Raji (cell line): ENCODE data around the gene NKD1.

Experiments
- POLR2A ChIP-seq: IDR thresholded peaks from 2 replicates; pipeline ENCODE4 v1.6.1; 2011; ENCODE audit warnings: low read depth, low read length, control low read depth; ENCODE audit not compliant: insufficient read depth

NKD1 gene

DNA sequence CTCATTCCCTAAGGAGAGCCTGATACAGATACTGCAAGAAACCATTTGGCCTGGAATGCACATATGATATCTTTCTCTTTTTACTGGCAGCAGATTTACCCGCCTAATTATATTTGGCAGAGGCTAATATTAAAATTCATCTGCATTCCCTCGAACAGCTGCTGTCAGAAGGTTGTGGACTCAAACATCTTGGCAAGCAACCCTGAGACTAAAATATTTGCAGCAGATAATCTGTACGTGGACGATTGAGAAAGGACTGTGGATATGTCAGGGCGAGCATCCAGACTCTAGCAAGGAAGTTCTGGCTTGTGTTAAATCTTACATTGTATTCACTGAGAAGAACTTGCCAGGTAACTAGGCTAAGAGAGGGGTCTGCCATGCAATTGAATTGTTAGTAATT, 67.7 kb downstream of the NKD1 start:
- TF ChIP-seq POLR2A = no peak

DNA sequence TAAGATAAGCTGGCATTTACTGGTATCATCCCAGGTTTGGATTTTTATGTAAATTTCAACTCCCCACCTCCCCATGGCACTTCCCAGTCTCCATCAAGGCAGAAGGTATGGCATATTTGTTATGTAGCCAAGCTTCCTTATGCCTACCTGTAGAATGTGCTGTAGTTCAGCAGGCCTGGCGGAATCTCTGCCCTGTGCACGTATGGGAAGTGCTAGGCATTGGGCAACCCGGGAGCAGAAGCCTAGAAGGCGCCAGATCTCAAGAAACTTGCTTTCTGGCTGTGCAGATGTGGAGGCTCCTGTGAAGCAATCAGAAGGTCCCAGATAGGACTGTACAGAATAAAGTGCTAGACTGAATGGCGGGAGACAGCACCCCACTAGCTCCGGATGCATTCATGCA, 68.2 kb downstream of the NKD1 start:
- TF ChIP-seq POLR2A = no peak

DNA sequence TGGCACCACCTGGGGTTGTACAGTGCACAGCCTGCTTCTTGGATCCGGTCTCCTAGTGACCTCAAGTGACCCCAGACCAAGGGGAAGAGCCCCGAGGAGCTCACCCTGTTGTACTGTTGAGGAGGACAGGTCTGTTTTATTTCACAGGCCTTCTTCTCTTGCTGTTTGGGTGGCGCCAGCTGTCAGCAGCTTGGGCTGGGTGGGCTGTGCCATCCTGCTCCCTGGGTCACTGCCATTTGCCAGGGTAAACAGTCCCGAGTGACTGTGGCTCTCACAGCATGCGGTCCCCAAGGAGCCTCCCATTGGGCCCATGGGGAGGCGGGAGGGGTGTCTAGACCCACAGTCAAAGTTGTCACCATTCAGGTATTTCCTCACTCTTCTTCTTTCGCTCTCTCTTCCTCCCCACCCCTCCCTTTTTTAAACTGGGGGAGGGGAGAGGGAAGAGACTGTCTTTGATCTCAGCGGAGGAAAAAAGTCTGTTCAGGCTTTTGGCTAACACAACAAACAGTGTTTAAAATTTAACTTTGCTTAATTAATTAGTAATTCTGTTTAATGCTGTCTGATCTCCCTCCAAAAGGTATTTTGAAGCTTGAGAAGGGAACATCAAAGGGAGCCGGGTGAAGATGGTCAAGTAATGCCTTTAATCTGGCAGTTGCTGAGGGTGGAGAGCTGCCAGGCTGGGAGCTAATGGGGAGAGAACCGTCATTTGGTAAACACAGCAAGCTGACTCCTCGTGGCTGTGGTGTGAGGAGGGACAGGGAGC, 68.9 kb downstream of the NKD1 start:
- no peak for TF ChIP-seq POLR2A

GRCh38 chr16:50617646-50618184, 69.5 kb downstream of the NKD1 start:
- no peak for TF ChIP-seq POLR2A

DNA sequence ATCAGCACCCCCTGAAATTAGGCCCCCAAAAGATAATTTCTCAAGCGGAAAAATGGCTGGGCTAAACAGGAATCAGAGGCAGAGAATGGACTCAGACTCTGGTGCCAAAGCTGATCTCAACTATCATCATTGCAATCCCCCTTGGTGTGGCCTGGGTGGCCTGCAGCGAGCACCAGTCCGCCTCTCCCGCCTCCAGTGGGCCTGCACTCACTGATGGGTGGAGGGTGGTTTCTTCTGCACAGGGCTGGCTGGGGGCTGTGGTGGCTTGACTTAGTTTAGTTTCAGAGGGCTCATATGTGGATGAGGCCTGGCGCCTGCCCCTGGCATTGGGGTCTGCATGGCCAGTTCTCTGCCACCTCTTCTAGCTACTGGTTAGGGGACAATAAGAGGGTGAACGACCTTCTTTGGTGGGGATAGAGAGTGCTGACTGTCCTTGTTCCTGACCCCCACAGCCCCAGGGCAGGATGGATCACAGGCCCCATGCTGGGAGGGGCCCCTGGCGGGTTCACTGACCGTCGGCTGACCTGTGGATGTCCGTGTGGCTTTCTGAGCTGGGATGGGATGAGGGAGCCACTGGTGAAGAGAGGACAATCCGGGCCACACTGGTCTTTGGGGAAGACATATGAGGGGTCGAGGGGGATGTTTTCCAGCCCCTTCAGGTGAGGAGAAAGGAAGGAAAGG, 70.2 kb downstream of the NKD1 start:
- TF ChIP-seq POLR2A = no peak

DNA sequence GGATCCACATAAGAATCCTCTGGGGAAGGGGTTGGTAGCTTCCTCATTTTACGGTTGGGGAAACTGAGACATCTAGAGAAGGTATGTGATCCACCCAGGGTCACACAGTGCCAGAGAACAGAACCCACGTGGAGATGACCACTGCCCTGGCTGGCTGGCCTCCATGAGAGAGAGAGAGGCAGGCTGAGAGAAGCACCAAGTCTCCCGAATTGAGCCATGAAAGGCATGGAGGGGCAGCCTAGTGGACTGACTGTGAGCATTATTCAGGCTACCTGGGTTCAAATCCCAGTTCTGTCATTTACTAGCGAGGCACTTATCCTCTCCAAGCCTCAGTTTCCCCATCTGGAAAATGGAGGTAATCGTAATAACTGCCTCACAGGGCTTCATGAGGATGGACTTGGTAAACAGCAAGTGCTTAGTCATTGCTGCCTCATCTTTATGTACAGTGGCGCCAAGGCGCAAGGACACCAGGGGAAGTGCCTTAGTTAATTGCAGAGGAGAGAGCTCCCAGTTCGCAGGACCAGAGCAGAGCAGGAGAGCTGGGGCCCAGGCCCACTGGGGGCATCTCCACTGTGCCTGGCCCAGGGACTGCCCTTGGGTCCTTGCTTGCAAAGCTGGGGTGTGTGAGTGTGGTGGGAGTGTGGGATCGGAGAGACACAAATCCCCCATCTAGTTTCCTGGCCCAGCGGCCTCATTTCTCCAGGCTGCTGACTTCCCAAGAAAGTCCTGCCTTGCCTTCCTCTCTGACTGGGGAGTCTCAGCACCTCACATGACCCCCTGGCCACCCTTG, 71.7 kb downstream of the NKD1 start:
- no peak for TF ChIP-seq POLR2A

DNA sequence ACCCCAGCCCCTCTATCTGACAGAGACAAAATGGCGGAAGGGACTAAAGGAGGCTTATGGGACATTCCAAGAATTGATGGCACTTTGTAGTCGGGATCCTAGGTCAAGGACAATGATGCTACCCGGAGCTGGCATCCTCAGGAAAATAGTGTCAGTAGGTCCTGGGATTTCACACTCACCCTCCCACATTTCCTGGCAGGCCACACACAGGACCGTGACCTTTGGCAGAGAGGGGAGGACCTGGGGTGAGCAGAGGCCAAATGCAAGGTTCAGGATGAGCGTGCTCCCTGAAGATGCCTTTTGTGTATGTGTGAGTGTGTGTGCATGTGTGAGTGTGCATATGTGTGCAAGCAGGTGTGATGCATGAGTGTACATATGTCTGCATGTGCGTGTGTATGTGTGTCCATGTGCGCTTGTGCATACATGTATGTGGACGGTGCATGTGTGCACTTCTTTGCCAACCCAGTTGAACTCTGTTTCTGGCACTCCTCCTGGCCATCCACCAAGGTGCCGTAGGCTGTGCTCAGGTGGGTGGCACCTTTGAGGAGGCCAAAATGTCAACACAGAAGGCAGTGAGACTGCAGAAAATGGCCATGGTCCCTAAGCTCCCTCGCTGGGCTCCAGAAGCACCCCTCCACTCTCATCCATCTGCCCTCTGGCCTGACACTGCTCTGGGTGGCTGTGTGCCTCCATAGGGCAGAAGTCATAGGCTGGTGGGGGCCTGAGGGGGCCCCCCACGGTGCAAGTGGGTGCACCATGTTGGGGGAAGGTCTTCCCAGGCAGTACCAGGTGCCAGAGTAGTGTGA, 72.7 kb downstream of the NKD1 start:
- TF ChIP-seq POLR2A = no peak

- TF ChIP-seq POLR2A = no peak
Measured at GRCh38 chr16:50621452-50621792, 73.2 kb downstream of the NKD1 start.

DNA sequence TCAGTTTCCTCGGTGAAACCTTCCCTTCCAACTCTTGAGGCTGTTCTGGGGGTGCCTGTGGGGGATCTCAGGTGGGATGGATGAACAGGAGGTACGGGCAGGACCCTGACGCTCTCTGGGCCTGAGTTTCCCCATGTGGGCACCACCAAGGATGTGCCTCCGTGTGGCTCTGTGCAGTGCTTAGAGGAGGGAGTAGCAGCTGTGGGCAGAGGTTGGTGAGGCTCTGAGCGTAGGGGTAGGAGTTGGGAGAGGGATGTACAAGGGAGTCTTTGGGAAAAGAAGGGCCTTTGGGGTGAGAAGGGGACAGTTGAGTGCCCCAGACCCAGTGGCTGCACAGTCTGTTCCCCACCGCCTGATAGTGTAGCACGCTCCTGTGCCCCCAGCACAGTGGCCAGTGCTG, 73.8 kb downstream of the NKD1 start:
- no peak for TF ChIP-seq POLR2A

- no peak for TF ChIP-seq POLR2A
Measured at GRCh38 chr16:50622643-50623369, 74.6 kb downstream of the NKD1 start.

GRCh38 chr16:50624449-50624970, 76.3 kb downstream of the NKD1 start:
- no peak for TF ChIP-seq POLR2A

DNA sequence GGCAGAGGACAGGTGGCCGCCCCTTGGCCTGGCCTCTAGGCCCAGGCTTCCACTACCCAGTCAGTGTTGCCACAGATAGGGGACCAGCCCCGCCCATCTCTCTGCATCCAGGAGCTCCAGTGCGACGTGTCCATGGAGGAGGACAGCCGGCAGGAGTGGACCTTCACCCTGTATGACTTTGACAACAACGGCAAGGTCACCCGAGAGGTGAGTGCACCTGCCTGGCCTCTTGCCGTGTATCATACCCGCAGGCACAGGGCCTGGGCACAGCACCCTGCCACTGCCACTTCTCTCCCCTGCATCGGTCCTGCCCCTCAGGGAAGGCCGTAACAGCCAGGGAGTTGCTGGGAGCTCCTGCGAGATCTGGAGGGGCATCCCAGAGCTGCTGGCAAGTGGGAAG, 77.2 kb downstream of the NKD1 start:
- no peak for TF ChIP-seq POLR2A

DNA sequence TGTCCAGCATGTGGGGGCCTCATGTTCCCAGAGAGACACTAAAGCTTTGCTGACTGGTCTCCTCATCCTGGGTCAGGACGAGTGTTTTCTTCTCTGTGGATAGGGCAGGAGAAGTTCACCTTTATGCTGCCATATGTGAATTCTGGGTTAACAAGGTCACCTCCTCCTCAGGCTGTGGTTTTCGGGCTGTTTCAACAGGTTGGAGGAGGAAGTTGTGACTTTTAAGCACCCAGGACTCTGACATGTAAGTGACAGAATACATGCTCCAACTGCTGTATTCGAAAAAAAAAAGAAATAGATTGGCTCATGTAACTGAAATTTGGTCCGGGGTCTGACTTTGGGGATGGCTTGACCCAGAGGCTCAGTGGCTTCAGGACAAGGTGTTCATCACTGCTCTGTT, 78.7 kb downstream of the NKD1 start:
- TF ChIP-seq POLR2A = no peak

DNA sequence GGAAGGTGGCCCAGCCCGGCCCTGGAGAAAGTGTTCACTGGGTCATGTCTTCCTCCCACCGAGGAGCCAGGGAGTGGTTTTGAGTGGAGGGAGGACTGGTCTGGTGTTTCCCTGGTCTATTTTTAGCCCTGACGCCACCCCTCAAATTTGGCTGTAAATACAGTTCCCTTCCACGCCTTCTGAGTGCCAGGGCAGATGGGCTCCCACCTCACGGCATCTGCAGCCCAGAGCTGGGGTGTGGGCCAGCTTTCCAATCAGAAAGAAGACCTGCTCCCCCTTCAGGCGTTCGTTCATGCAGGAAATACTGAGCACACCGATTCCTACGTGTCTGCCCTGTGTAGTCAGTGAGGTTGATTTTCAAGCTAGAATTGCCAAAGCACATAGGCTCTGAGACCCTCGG, 79.2 kb downstream of the NKD1 start:
- TF ChIP-seq POLR2A = no peak
